GM23338 (cell line): ENCODE results near the gene THSD4. TPM values are rescaled to one million over a fixed set of nuclear protein-coding genes. Genes with fewer than 3 reads are reported as not detected.
A peak's percentile ranks its signal among the peaks of the same experiment; 100 is the strongest.

Experiments
- ATAC-seq: fragments of 200-7000 bp; cut with Tn5 transposase; 3 replicates; pipeline ENCODE4 v1.9.1; 2020
- DNase-seq: peaks from one replicate; pipeline ENCODE4 v3.0.0-alpha.2; 2015; ENCODE audit warnings: low spot score
- H2AFZ ChIP-seq: fragments of 200-600 bp; sonication (generic); 2 replicates; pipeline ENCODE4 v1.8.0; 2016; ENCODE audit warnings: antibody characterized with exemption, mild to moderate bottlenecking, moderate library complexity
- H3F3A ChIP-seq: fragments of 200-600 bp; sonication (generic); replicated peaks from 2 replicates; pipeline ENCODE4 v1.8.0; 2017; ENCODE audit warnings: antibody characterized with exemption, mixed run types, low read depth
- H3K27ac ChIP-seq: fragments of 200-600 bp; sonication (generic); 2 replicates; pipeline ENCODE4 v1.6.1; 2016; ENCODE audit warnings: low read depth
- H3K27me3 ChIP-seq: fragments of 200-600 bp; sonication (generic); 2 replicates; pipeline ENCODE4 v1.8.0; 2016; ENCODE audit warnings: mild to moderate bottlenecking, mixed run types, moderate library complexity; ENCODE audit not compliant: insufficient read depth
- H3K36me3 ChIP-seq: fragments of 200-600 bp; sonication (generic); 2 replicates; pipeline ENCODE4 v1.8.0; 2016; ENCODE audit warnings: mild to moderate bottlenecking; ENCODE audit not compliant: insufficient read depth
- H3K4me1 ChIP-seq: fragments of 200-600 bp; sonication (generic); 2 replicates; pipeline ENCODE4 v1.8.0; 2016; ENCODE audit warnings: mild to moderate bottlenecking, moderate library complexity; ENCODE audit not compliant: insufficient read depth
- H3K4me2 ChIP-seq: fragments of 200-600 bp; sonication (generic); 2 replicates; pipeline ENCODE4 v1.7.1; 2017; ENCODE audit warnings: mixed run types
- H3K4me3 ChIP-seq: fragments of 200-600 bp; sonication (generic); 2 replicates; pipeline ENCODE4 v1.6.1; 2016; ENCODE audit warnings: mixed run types
- H3K79me2 ChIP-seq: fragments of 200-600 bp; sonication (generic); replicated peaks from 2 replicates; pipeline ENCODE4 v1.8.0; 2017; ENCODE audit warnings: mild to moderate bottlenecking; ENCODE audit not compliant: insufficient read depth
- H3K9me2 ChIP-seq: fragments of 200-600 bp; sonication (generic); 2 replicates; pipeline ENCODE4 v1.8.0; 2017; ENCODE audit not compliant: insufficient read depth
- H4K20me1 ChIP-seq: fragments of 200-600 bp; sonication (generic); replicated peaks from 2 replicates; pipeline ENCODE4 v1.8.0; 2017; ENCODE audit warnings: mild to moderate bottlenecking; ENCODE audit not compliant: insufficient read depth
- H3K27ac Mint-ChIP-seq: 2 replicates; pipeline ENCODE4 v1.8.0; 2020; ENCODE audit warnings: inconsistent platforms, mild to moderate bottlenecking, moderate library complexity, mixed read lengths
- H3K27me3 Mint-ChIP-seq: 3 replicates; pipeline ENCODE4 v1.8.0; 2022; ENCODE audit warnings: low read depth, mild to moderate bottlenecking, moderate library complexity, mixed read lengths, inconsistent platforms; ENCODE audit not compliant: insufficient read depth, poor library complexity
- H3K36me3 Mint-ChIP-seq: 3 replicates; pipeline ENCODE4 v1.8.0; 2021; ENCODE audit warnings: low read depth, mild to moderate bottlenecking, inconsistent platforms, moderate library complexity, mixed read lengths
- H3K4me1 Mint-ChIP-seq: 3 replicates; pipeline ENCODE4 v1.8.0; 2020; ENCODE audit warnings: mild to moderate bottlenecking, inconsistent platforms, mixed read lengths
- H3K4me3 Mint-ChIP-seq: 3 replicates; pipeline ENCODE4 v1.8.0; 2021; ENCODE audit warnings: moderate library complexity, mild to moderate bottlenecking, inconsistent platforms, mixed read lengths
- H3K9me3 Mint-ChIP-seq: 3 replicates; pipeline ENCODE4 v1.8.0; 2020; ENCODE audit warnings: moderate library complexity, mild to moderate bottlenecking, inconsistent platforms, mixed read lengths
- CTCF ChIP-seq, 2 experiments: fragments of 200-600 bp in 1 of 2; sonication (generic) in 1 of 2; conservative IDR thresholded peaks; 2 replicates each; pipeline versions ENCODE4 v1.5.1 to v1.6.1; 2016 to 2017; ENCODE audit warnings: antibody characterized with exemption in 2 of 2, low read depth in 2 of 2, mild to moderate bottlenecking in 2 of 2, moderate library complexity in 1 of 2
- ETS1 ChIP-seq: IDR thresholded peaks from 2 replicates; pipeline ENCODE4 v1.6.1; 2016; ENCODE audit warnings: antibody characterized with exemption
- EZH2 ChIP-seq: fragments of 200-600 bp; sonication (generic); IDR thresholded peaks from one replicate; pipeline ENCODE4 v1.8.0; 2017; ENCODE audit warnings: antibody characterized with exemption, mild to moderate bottlenecking, low read depth; ENCODE audit not compliant: unreplicated experiment
- JUNB ChIP-seq: IDR thresholded peaks from one replicate; pipeline ENCODE4 v1.6.1; 2016; ENCODE audit warnings: antibody characterized with exemption; ENCODE audit not compliant: unreplicated experiment
- NANOG ChIP-seq: IDR thresholded peaks from 2 replicates; pipeline ENCODE4 v1.6.1; 2016; ENCODE audit warnings: antibody characterized with exemption, borderline replicate concordance
- REST ChIP-seq: IDR thresholded peaks from one replicate; pipeline ENCODE4 v1.6.1; 2018; ENCODE audit warnings: antibody characterized with exemption; ENCODE audit not compliant: unreplicated experiment
- STAT1 ChIP-seq: IDR thresholded peaks from one replicate; pipeline ENCODE4 v1.6.1; 2016; ENCODE audit warnings: antibody characterized with exemption; ENCODE audit not compliant: unreplicated experiment
- polyA plus RNA-seq: library from polyadenylated mRNA; unstranded; fragments of >200 nt; fragmentation: Nextera tagmentation; extraction: Ambion mirVana; gene quantifications from 2 replicates; pipeline ENCODE4 v1.2.1, GENCODE V29; 2016
- total RNA-seq: library from RNA; depleted of rRNA; stranded (reverse); fragments of >200 nt; shearing (Covaris generic); gene quantifications from 2 replicates; pipeline ENCODE4 v1.2.3, GENCODE V29; 2014

The THSD4 gene
- total and polyA plus RNA-seq, 2 experiments from 2014 or later = 2.0 to 7.4 TPM

- TF ChIP-seq REST = no peak
- TF ChIP-seq ETS1 = no peak
- no peak for TF ChIP-seq JUNB
- TF ChIP-seq EZH2 = no peak
- H2AFZ ChIP-seq = no peak overlapping the region
- Mint-ChIP-seq H3K4me3 (peak overlapping the region; percentile 32; the same call in 1 of the 3 replicates), H3K9me3 (peaks cover 3% of the 10 kb centered on the region; the same call in 2 of the 3 replicates), H3K36me3 (peaks cover 14% of the 10 kb centered on the region), H3K27ac (peak overlapping the region; percentile 96), H3K4me1 (peaks cover 44% of the 10 kb centered on the region), H3K27me3 (peaks cover 9% of the 10 kb centered on the region)
- peak overlapping the region; percentile 92 for H3K27ac ChIP-seq
- peak overlapping the region; percentile 33 for H3K4me2 ChIP-seq
- DNase-seq (no peak), ATAC-seq (peak; percentile 64)
- peaks cover 4% of the 10 kb centered on the region for H3K9me2 ChIP-seq
- H3K4me1 ChIP-seq = peaks cover 27% of the 10 kb centered on the region
- H3K4me3 ChIP-seq = no peak overlapping the region
- no peaks in the 10 kb centered on the region for H3F3A ChIP-seq
- H3K27me3 ChIP-seq = no peaks in the 10 kb centered on the region
- no peaks in the 10 kb centered on the region for H4K20me1 ChIP-seq
- H3K79me2 ChIP-seq = no peaks in the 10 kb centered on the region
- H3K36me3 ChIP-seq = no peaks in the 10 kb centered on the region
Observed at GRCh38 chr15:71364117-71364584, 248.9 kb downstream of the THSD4 start.

- Mint-ChIP-seq H3K4me3 (no peak overlapping the region), H3K9me3 (peaks cover 19% of the 10 kb centered on the region), H3K36me3 (peaks cover 19% of the 10 kb centered on the region), H3K4me1 (peaks cover 43% of the 10 kb centered on the region), H3K27ac (0 out of 2 replicates have a peak overlapping the region, but pooled peaks have one; percentile 28), H3K27me3 (peaks cover 9% of the 10 kb centered on the region)
- peaks cover 4% of the 10 kb centered on the region for H3K9me2 ChIP-seq
- H3F3A ChIP-seq = no peaks in the 10 kb centered on the region
- no peak overlapping the region for H3K4me3 ChIP-seq
- no peak for ATAC-seq
- H4K20me1 ChIP-seq = no peaks in the 10 kb centered on the region
- H3K36me3 ChIP-seq = no peaks in the 10 kb centered on the region
- H3K4me1 ChIP-seq = peaks cover 27% of the 10 kb centered on the region
- no peaks in the 10 kb centered on the region for H3K79me2 ChIP-seq
- H3K4me2 ChIP-seq = no peak overlapping the region
- no peaks in the 10 kb centered on the region for H3K27me3 ChIP-seq
- H2AFZ ChIP-seq = no peak overlapping the region
- DNase-seq = no peak
- no peak overlapping the region for H3K27ac ChIP-seq
- no peak for TF ChIP-seq CTCF (conservative IDR thresholded peaks at IDR 0.05; ENCODE audit: low read depth in 2 of 2)
- TF ChIP-seq NANOG = no peak
- TF ChIP-seq REST = no peak
- no peak for TF ChIP-seq EZH2
- TF ChIP-seq STAT1 = no peak
Observed at GRCh38 chr15:71366522-71366921, 251.3 kb downstream of the THSD4 start.
